HEK293 (cell line): ENCODE results near the gene OR5B21.

Source experiments
- CTCF ChIA-PET: fragments of 350-600 bp; formaldehyde crosslinking; extraction: SDS; loops from one replicate; lab custom pipeline; 2021; ENCODE audit warnings: antibody characterized with exemption; lab: Yijun Ruan, JAX
- POLR2A ChIA-PET: fragments of 300-600 bp; formaldehyde crosslinking; extraction: SDS; loops from one replicate; lab custom pipeline; 2020; ENCODE audit warnings: antibody characterized with exemption, inconsistent platforms; lab: Yijun Ruan, JAX
- H3K27ac ChIP-seq: fragments of 200-500 bp; sonication (Bioruptor generic); 2 replicates; pipeline ENCODE4 v1.5.1; 2014; ENCODE audit warnings: low read depth, low read length, control low read depth, inconsistent platforms; ENCODE audit errors: extremely low read depth
- H3K36me3 ChIP-seq, 2 experiments: fragments of 200-500 bp in 1 of 2; sonication (Bioruptor generic) in 1 of 2; 1 replicate in 1 of 2; 2 replicates in 1 of 2; pipeline ENCODE4 v1.5.1; 2014 to 2017; ENCODE audit warnings: inconsistent platforms in 2 of 2, low read length in 2 of 2; ENCODE audit not compliant: control insufficient read depth in 2 of 2, insufficient read depth in 1 of 2
- H3K4me1 ChIP-seq: fragments of 200-500 bp; sonication (Bioruptor generic); 2 replicates; pipeline ENCODE4 v1.5.1; 2014; ENCODE audit warnings: mild to moderate bottlenecking, low read length, inconsistent platforms; ENCODE audit not compliant: control insufficient read depth, insufficient read depth
- H3K4me3 ChIP-seq: 2 replicates; pipeline ENCODE4 v1.5.1; 2011; ENCODE audit warnings: low read depth, mild to moderate bottlenecking, control low read depth, low read length, moderate library complexity
- H3K9me3 ChIP-seq: fragments of 200-500 bp; sonication (Bioruptor generic); 2 replicates; pipeline ENCODE4 v1.5.1; 2014; ENCODE audit warnings: low read depth, low read length, inconsistent platforms; ENCODE audit not compliant: control insufficient read depth, insufficient read depth
- AEBP2 ChIP-seq: fragments of 450-650 bp; formaldehyde crosslinking; IDR thresholded peaks from 2 replicates; pipeline ENCODE4 v1.5.1; 2016; ENCODE audit warnings: missing biosample characterization, missing genetic modification characterization, borderline replicate concordance
- HOXA7 ChIP-seq: sonication (generic); formaldehyde crosslinking; IDR thresholded peaks from 2 replicates; pipeline ENCODE4 v1.8.1; 2022; ENCODE audit warnings: missing genetic modification reagents, borderline replicate concordance
- PATZ1 ChIP-seq: fragments of 450-650 bp; formaldehyde crosslinking; IDR thresholded peaks from 2 replicates; pipeline ENCODE4 v1.5.1; 2016; ENCODE audit warnings: missing biosample characterization, missing genetic modification characterization
- PRDM2 ChIP-seq: fragments of 450-650 bp; formaldehyde crosslinking; IDR thresholded peaks from 2 replicates; pipeline ENCODE4 v1.5.1; 2016; ENCODE audit warnings: missing biosample characterization, missing genetic modification characterization, borderline replicate concordance
- SP2 ChIP-seq: fragments of 450-650 bp; formaldehyde crosslinking; IDR thresholded peaks from 2 replicates; pipeline ENCODE4 v1.5.1; 2016; ENCODE audit warnings: missing biosample characterization, missing genetic modification characterization
- WT1 ChIP-seq: fragments of 450-650 bp; formaldehyde crosslinking; IDR thresholded peaks from 2 replicates; pipeline ENCODE4 v1.5.1; 2016; ENCODE audit warnings: missing biosample characterization, missing genetic modification characterization
- ZBTB17 ChIP-seq: fragments of 450-650 bp; formaldehyde crosslinking; IDR thresholded peaks from 2 replicates; pipeline ENCODE4 v1.5.1; 2016; ENCODE audit warnings: missing biosample characterization, missing genetic modification characterization
- ZBTB26 ChIP-seq: fragments of 450-650 bp; formaldehyde crosslinking; optimal IDR thresholded peaks from 2 replicates; pipeline ENCODE3; 2016; ENCODE audit warnings: missing biosample characterization, mild to moderate bottlenecking, missing genetic modification characterization
- ZBTB8A ChIP-seq: fragments of 450-650 bp; formaldehyde crosslinking; IDR thresholded peaks from 2 replicates; pipeline ENCODE4 v1.5.1; 2016; ENCODE audit warnings: missing biosample characterization, missing genetic modification characterization
- ZEB2 ChIP-seq: fragments of 450-650 bp; formaldehyde crosslinking; IDR thresholded peaks from 2 replicates; pipeline ENCODE4 v1.5.1; 2016; ENCODE audit warnings: missing biosample characterization, missing genetic modification characterization
- ZNF133 ChIP-seq: fragments of 450-650 bp; formaldehyde crosslinking; IDR thresholded peaks from 2 replicates; pipeline ENCODE4 v1.5.1; 2016; ENCODE audit warnings: missing biosample characterization, missing genetic modification characterization
- ZNF202 ChIP-seq: fragments of 450-650 bp; formaldehyde crosslinking; IDR thresholded peaks from 2 replicates; pipeline ENCODE4 v1.5.1; 2016; ENCODE audit warnings: missing biosample characterization, missing genetic modification characterization, borderline replicate concordance
- ZNF211 ChIP-seq: fragments of 450-650 bp; formaldehyde crosslinking; IDR thresholded peaks from 2 replicates; pipeline ENCODE4 v1.5.1; 2016; ENCODE audit warnings: low read depth, missing biosample characterization, missing genetic modification characterization
- ZNF274 ChIP-seq, 2 experiments: fragments of 200-500 bp in 1 of 2; fragments of 450-650 bp in 1 of 2; sonication (Bioruptor generic) in 1 of 2; formaldehyde crosslinking in 1 of 2; IDR thresholded peaks; 2 replicates each; pipeline versions ENCODE4 v1.5.1 to v1.6.1; 2014 to 2016; ENCODE audit warnings: borderline replicate concordance in 1 of 2, inconsistent platforms in 1 of 2, low read length in 1 of 2, missing biosample characterization in 1 of 2, missing genetic modification characterization in 1 of 2
- ZNF37A ChIP-seq: fragments of 450-650 bp; IDR thresholded peaks from 2 replicates; pipeline ENCODE4 v1.5.1; 2018; ENCODE audit warnings: missing biosample characterization, missing genetic modification characterization
- ZNF398 ChIP-seq: fragments of 450-650 bp; formaldehyde crosslinking; IDR thresholded peaks from 2 replicates; pipeline ENCODE4 v1.5.1; 2017; ENCODE audit warnings: missing biosample characterization, missing genetic modification characterization
- ZNF404 ChIP-seq: fragments of 450-650 bp; formaldehyde crosslinking; IDR thresholded peaks from 2 replicates; pipeline ENCODE4 v1.5.1; 2017; ENCODE audit warnings: missing biosample characterization, missing genetic modification characterization
- ZNF416 ChIP-seq: fragments of 450-650 bp; formaldehyde crosslinking; IDR thresholded peaks from 2 replicates; pipeline ENCODE4 v1.5.1; 2016; ENCODE audit warnings: missing biosample characterization, missing genetic modification characterization
- ZNF548 ChIP-seq: fragments of 450-650 bp; formaldehyde crosslinking; IDR thresholded peaks from 2 replicates; pipeline ENCODE4 v1.5.1; 2016; ENCODE audit warnings: missing biosample characterization, missing genetic modification characterization
- ZNF596 ChIP-seq: fragments of 450-650 bp; IDR thresholded peaks from 2 replicates; pipeline ENCODE4 v1.5.0; 2018; ENCODE audit warnings: missing biosample characterization, mild to moderate bottlenecking, missing genetic modification characterization, moderate library complexity
- ZNF843 ChIP-seq: fragments of 450-650 bp; formaldehyde crosslinking; IDR thresholded peaks from 2 replicates; pipeline ENCODE4 v1.5.1; 2016; ENCODE audit warnings: missing biosample characterization, missing genetic modification characterization
- ZSCAN23 ChIP-seq: fragments of 450-650 bp; formaldehyde crosslinking; IDR thresholded peaks from 2 replicates; pipeline ENCODE4 v1.5.1; 2016; ENCODE audit warnings: missing biosample characterization, missing genetic modification characterization
- ZSCAN30 ChIP-seq: fragments of 450-650 bp; IDR thresholded peaks from 2 replicates; pipeline ENCODE4 v1.5.1; 2018; ENCODE audit warnings: missing biosample characterization, mild to moderate bottlenecking, missing genetic modification characterization, moderate library complexity

The OR5B21 gene

GRCh38 chr11:58526721-58527120, 18.8 kb upstream of the OR5B21 start:
- H3K4me1 ChIP-seq, result no peaks in the 10 kb centered on the region
- POLR2A ChIA-PET, result no interaction called here
- no peak overlapping the region for H3K27ac ChIP-seq
- H3K9me3 ChIP-seq, result no peaks in the 10 kb centered on the region
- peaks cover 0 to 15% of the 10 kb centered on the region in 2 experiments; a peak in 1 of 3 replicates for H3K36me3 ChIP-seq
- CTCF ChIA-PET, result interaction anchor here (0.6 to 0.7 kb wide), 6 partner anchors 9 to 864 kb away, joined by 3 to 5 read pairs (median 3); partner anchors contain the start of gene BTBD18
- TF ChIP-seq ZNF133 (tag by site-specific recombination), result no peak
- TF ChIP-seq ZNF416 (tag by site-specific recombination), result no peak
- no peak for TF ChIP-seq ZNF548 (tag by site-specific recombination)
- TF ChIP-seq SP2 (tag by site-specific recombination), result no peak
- no peak for TF ChIP-seq ZNF843 (tag by site-specific recombination)
- TF ChIP-seq ZBTB8A (tag by site-specific recombination), result no peak
- TF ChIP-seq ZEB2 (tag by site-specific recombination), result no peak
- no peak for TF ChIP-seq ZBTB17
- no peak for TF ChIP-seq ZSCAN23 (tag by site-specific recombination)
- TF ChIP-seq AEBP2 (tag by site-specific recombination), result no peak
- TF ChIP-seq ZNF404, result no peak
- no peak for TF ChIP-seq ZNF211 (tag by site-specific recombination)
- TF ChIP-seq WT1 (tag by site-specific recombination), result no peak
- no peak for TF ChIP-seq ZNF398 (tag by site-specific recombination)
- no peak for TF ChIP-seq HOXA7 (CRISPR knock-in tag)
- no peak for TF ChIP-seq ZSCAN30 (tag by site-specific recombination)
- no peak for TF ChIP-seq PATZ1 (tag by site-specific recombination)
- TF ChIP-seq ZNF596, result no peak
- no peak for TF ChIP-seq ZNF202
- TF ChIP-seq, all 188 proteins: peak for 0
- no peak overlapping the region for H3K4me3 ChIP-seq

GRCh38 chr11:58525037-58525614, 17.2 kb upstream of the OR5B21 start:
- peaks cover 0 to 15% of the 10 kb centered on the region in 2 experiments; a peak in 1 of 3 replicates for H3K36me3 ChIP-seq
- no peaks in the 10 kb centered on the region for H3K4me1 ChIP-seq
- H3K9me3 ChIP-seq, result no peaks in the 10 kb centered on the region
- CTCF ChIA-PET, result interaction anchor here (0.6 to 4.1 kb wide), 17 partner anchors 9 to 1180 kb away, joined by 3 to 43 read pairs (median 4); partner anchors contain the start of gene OR5B21
- H3K27ac ChIP-seq, result no peak overlapping the region
- no peak overlapping the region for H3K4me3 ChIP-seq
- POLR2A ChIA-PET, result no interaction called here
- TF ChIP-seq ZBTB26, result no peak
- TF ChIP-seq PRDM2, result no peak
- no peak for TF ChIP-seq ZNF274 (IDR thresholded peaks at IDR 0.05; ENCODE audit: low read length)
- TF ChIP-seq ZNF274 (tag by site-specific recombination; IDR thresholded peaks at IDR 0.05; ENCODE audit: borderline replicate concordance), result no peak
- no peak for TF ChIP-seq ZNF37A (tag by site-specific recombination)
